NB4 (cell line): ENCODE data around the gene PLEKHJ1.

ENCODE experiments used
- DNase-seq: peaks from one replicate; pipeline ENCODE4 v3.0.0; 2010; ENCODE audit warnings: low read depth
- H3K4me3 ChIP-seq: one replicate; pipeline ENCODE4 v1.5.1; 2011; ENCODE audit warnings: mild to moderate bottlenecking, low read depth, low read length, moderate library complexity
- MYC ChIP-seq: IDR thresholded peaks from 2 replicates; pipeline ENCODE4 v1.6.1; 2011; ENCODE audit warnings: low read depth, low read length
- POLR2A ChIP-seq: IDR thresholded peaks from 2 replicates; pipeline ENCODE4 v1.6.1; 2011; ENCODE audit warnings: mild to moderate bottlenecking; ENCODE audit not compliant: insufficient read length; ENCODE audit errors: extremely low read depth
- TF ChIP-seq, protein P1 (sequence below): IDR thresholded peaks from one replicate; pipeline ENCODE4 v1.5.1; 2012; ENCODE audit warnings: low read depth, low read length
- TF ChIP-seq, protein P2 (sequence below): IDR thresholded peaks from 2 replicates; pipeline ENCODE4 v1.6.1; 2011; ENCODE audit warnings: low read depth, low read length

PLEKHJ1 gene

DNA sequence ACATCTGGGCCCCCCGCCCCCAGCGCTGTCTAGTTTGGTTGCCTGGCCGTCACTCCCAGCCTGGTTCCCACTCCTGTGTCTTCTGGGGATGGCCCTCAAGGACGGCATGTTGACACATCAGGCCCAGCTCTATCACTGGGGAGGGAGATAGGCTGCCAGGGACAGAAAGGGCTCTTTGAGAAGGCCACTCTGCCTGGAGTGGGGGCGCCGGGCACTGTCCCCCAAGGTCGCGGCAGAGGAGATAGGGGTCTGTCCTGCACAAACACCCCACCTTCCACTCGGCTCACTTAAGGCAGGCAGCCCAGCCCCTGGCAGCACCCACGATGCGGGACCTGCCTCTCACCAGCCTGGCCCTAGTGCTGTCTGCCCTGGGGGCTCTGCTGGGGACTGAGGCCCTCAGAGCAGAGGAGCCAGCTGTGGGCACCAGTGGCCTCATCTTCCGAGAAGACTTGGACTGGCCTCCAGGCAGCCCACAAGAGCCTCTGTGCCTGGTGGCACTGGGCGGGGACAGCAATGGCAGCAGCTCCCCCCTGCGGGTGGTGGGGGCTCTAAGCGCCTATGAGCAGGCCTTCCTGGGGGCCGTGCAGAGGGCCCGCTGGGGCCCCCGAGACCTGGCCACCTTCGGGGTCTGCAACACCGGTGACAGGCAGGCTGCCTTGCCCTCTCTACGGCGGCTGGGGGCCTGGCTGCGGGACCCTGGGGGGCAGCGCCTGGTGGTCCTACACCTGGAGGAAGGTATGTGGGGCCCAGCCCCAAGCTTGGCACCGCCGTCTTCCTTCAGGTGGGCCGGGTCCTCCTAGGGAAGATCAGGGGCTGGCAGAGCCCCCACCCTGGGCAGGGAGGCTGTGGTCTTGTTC lies 13.1 kb upstream of the PLEKHJ1 start, which contains the start of gene AMH:
Gene AMH (plus strand): TSS at position 314 of the 857 bp plus-strand sequence. CDS start 10 bp downstream, at position 324.
- TF ChIP-seq POLR2A: no peak
- no peak for TF ChIP-seq MYC
- TF ChIP-seq, protein P1, sequence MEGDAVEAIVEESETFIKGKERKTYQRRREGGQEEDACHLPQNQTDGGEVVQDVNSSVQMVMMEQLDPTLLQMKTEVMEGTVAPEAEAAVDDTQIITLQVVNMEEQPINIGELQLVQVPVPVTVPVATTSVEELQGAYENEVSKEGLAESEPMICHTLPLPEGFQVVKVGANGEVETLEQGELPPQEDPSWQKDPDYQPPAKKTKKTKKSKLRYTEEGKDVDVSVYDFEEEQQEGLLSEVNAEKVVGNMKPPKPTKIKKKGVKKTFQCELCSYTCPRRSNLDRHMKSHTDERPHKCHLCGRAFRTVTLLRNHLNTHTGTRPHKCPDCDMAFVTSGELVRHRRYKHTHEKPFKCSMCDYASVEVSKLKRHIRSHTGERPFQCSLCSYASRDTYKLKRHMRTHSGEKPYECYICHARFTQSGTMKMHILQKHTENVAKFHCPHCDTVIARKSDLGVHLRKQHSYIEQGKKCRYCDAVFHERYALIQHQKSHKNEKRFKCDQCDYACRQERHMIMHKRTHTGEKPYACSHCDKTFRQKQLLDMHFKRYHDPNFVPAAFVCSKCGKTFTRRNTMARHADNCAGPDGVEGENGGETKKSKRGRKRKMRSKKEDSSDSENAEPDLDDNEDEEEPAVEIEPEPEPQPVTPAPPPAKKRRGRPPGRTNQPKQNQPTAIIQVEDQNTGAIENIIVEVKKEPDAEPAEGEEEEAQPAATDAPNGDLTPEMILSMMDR: no peak
- TF ChIP-seq, protein P2, sequence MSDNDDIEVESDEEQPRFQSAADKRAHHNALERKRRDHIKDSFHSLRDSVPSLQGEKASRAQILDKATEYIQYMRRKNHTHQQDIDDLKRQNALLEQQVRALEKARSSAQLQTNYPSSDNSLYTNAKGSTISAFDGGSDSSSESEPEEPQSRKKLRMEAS: no peak
- H3K4me3 ChIP-seq: no peak within 1 kb of the TSS
- DNase-seq: no peak

DNA sequence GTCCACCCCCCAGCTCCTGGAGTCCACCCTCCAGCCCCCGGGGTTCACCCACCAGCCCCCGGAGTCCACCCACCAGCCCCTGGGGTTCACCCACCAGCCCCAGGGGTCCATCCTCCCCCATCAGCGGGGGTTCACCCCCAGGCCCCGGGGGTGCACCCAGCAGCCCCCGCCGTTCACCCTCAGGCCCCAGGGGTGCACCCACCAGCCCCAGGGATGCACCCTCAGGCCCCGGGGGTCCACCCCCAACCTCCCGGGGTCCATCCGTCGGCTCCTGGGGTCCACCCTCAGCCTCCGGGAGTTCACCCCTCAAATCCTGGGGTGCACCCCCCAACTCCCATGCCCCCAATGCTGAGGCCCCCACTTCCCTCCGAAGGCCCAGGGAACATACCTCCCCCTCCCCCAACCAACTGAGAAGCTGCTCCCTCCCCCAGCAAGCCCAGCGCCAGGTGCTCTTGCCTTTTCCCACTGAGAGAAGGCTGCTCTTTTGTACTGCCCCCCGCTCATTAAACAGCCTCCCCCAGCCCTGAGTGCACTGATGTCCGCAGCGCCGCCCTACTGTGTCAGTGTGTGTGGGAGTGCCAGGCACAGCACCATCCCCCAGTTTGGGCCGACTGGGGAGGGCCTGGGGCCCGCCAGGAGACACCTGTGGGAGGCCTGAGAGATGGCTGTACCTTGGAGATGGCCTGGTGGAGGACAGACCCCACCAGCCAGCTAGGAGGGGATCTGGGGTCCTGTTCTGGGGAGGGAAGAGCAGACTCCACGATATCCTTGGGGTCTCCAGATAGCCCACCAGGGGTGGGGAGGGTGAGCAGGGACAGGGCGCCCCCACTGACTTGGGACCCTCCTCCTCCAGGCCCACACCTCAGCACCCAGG lies 12.2 kb upstream of the PLEKHJ1 start:
- TF ChIP-seq, protein P2: no peak
- TF ChIP-seq, protein P1: no peak
- TF ChIP-seq MYC: no peak
- no peak for TF ChIP-seq POLR2A
- DNase-seq: no peak

DNA sequence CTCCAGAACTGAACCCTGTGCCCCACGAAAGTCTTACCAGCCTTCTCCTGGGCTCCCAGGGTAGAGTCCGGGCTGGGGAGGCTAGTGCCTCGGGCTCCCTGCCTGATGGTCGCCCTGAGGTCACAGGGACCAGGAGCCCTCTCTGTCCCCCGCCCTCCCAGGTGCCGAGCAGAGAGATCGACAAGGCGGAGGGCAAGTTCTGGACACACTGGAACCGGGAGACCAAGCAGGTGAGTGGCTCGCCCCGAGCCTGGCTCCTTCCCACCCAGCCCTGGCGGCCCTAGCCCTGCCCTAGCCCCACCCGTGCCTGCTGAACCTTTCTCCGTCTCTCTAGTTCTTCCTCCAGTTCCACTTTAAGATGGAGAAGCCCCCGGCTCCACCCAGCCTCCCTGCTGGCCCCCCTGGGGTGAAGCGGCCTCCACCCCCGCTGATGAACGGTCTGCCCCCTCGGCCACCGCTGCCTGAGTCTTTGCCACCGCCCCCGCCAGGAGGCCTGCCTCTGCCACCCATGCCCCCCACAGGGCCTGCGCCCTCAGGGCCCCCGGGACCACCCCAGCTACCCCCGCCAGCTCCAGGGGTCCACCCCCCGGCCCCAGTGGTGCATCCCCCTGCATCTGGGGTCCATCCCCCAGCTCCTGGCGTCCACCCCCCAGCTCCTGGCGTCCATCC lies 11.4 kb upstream of the PLEKHJ1 start:
- TF ChIP-seq MYC (no peak), POLR2A (no peak)
- TF ChIP-seq, protein P2: no peak
- TF ChIP-seq, protein P1: no peak
- no peak overlapping the region for H3K4me3 ChIP-seq
- DNase-seq: no peak

More for the DNA sequence above, 12.2 kb upstream of the PLEKHJ1 start:
- H3K4me3 ChIP-seq: no peak overlapping the region

DNA sequence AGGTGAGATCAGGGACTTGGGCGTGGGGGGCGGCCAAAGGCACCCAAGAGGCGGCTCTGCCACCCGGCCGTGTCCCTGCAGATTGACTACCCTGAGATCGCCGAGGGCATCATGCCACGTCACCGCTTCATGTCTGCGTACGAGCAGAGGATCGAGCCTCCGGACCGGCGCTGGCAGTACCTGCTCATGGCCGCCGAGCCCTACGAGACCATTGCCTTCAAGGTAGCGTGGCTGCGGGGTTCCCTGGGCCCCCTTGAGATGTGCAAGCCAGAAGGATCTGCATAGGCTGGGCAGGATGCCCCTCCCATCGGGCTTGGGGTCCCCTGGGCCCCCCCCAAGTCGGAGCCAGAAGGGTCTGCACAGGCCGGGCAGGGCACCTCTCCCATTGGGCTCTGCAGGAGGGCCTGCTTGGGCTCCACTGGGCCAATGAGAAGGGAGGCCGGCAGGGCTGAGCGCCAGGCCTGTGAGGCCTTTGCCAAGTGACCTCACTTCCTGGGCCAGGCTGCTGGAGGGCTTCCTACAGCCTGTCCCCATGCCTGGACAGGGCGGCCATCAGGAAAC lies 10.8 kb upstream of the PLEKHJ1 start:
- no peak overlapping the region for H3K4me3 ChIP-seq
- TF ChIP-seq, protein P1: no peak
- TF ChIP-seq MYC: no peak
- TF ChIP-seq POLR2A: no peak
- TF ChIP-seq, protein P2: no peak
- DNase-seq: no peak

DNA sequence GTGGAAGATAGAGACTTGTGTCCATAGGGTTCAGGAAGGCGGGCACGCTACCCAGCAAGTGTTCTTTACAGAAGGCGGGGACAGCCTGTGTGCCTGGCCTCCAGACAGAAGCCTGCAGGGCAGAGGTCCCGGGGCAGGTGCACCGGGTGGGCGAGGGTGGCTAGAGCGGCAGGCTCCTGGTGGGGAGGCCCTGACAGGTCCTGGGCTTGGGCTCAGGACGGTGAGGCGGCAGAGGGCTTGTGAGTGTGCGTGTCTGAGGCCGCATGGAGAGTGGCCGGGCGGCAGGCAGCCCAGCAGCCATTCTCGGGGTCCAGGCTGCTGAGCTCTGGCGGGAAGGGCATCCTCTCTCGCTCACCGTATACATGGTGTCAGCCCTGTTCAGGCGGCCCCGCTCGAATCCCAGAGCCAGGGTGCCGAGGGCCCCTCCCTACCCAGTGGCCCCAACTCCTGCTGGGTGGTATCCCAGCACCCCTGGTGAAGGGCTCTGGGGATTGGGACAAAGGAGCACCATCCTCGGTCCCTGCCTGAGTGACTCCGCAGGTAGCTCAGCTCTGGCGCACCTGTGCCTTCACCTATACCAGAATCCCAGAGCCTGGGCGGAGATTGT lies 10.0 kb upstream of the PLEKHJ1 start:
- no peak overlapping the region for H3K4me3 ChIP-seq
- no peak for DNase-seq
- TF ChIP-seq POLR2A: no peak
- TF ChIP-seq MYC: no peak
- TF ChIP-seq, protein P2: no peak
- TF ChIP-seq, protein P1: no peak
